H1 (cell line): ENCODE results near the gene ARHGEF4. TPM values are rescaled to one million over a fixed set of nuclear protein-coding genes. Genes with fewer than 3 reads are reported as not detected.

ENCODE experiments used
- polyA plus RNA-seq, 7 experiments: library from polyadenylated mRNA; depleted of rRNA in 3 of 7; stranded (reverse) in 5 of 7; unstranded in 2 of 7; fragments of >200 nt in 5 of 7; fragments of 200-250 nt in 2 of 7; gene quantifications; 1 replicate in 5 of 7; 2 replicates in 1 of 7; 4 replicates in 1 of 7; pipeline versions ENCODE4 v1.2.1 to v1.2.3, GENCODE V29; 2011 to 2013; ENCODE audit warnings: missing spikeins in 2 of 7, mixed read lengths in 2 of 7
- small RNA-seq: library from polyadenylated mRNA; stranded (forward); fragments of <200 nt; extraction: miRNeasy Mini kit (QIAGEN cat#:217004); gene quantifications from one replicate; pipeline ENCODE3, GENCODE V24; 2013; ENCODE audit not compliant: insufficient read depth
- total RNA-seq: library from RNA; stranded (reverse); fragmentation: NEBNext Ultra II Directional; extraction: Animal tissue kit (Norgen Biotek cat#: 25700); gene quantifications from 2 replicates; pipeline ENCODE4 v1.2.1, GENCODE V29; 2021

The ARHGEF4 gene
- total and polyA plus RNA-seq, 2 of the 8 experiments (the other 6 are each of a cell fraction or from before 2014, with no cell fraction given), result 10.6 to 14.6 TPM

Small RNAs within 50 kb of the gene (small RNA-seq; reads per million reads assigned to genes)
- gene RF00423, result not detected

Other genes starting within 250 kb of the ARHGEF4 start
- 0.31 TPM in 1 of 2 replicates, not detected in the other for gene CFC1, start 237.3 kb upstream of the ARHGEF4 start, total RNA-seq
- 0.14 and 0.49 TPM in 2 replicates for gene CFC1, start 237.3 kb upstream of the ARHGEF4 start, polyA plus RNA-seq (2011; rRNA removed)
- not detected in 2 replicates for gene POTEJ, start 225.5 kb upstream of the ARHGEF4 start, total RNA-seq
- gene POTEJ, start 225.5 kb upstream of the ARHGEF4 start, polyA plus RNA-seq (2011; rRNA removed), result 0.08 TPM in 1 of 2 replicates, not detected in the other
- gene GPR148, start 107.8 kb upstream of the ARHGEF4 start, total RNA-seq, result not detected in 2 replicates
- 0.05 TPM in 1 of 2 replicates, not detected in the other for gene GPR148, start 107.8 kb upstream of the ARHGEF4 start, polyA plus RNA-seq (2011; rRNA removed)
- 0.19 and 0.55 TPM in 2 replicates for gene AMER3, start 81.4 kb upstream of the ARHGEF4 start, total RNA-seq
- 0.15 and 0.17 TPM in 2 replicates for gene AMER3, start 81.4 kb upstream of the ARHGEF4 start, polyA plus RNA-seq (2011; rRNA removed)